ENCODE results near the gene SLC25A23.

- TF ChIP-seq, protein P1, sequence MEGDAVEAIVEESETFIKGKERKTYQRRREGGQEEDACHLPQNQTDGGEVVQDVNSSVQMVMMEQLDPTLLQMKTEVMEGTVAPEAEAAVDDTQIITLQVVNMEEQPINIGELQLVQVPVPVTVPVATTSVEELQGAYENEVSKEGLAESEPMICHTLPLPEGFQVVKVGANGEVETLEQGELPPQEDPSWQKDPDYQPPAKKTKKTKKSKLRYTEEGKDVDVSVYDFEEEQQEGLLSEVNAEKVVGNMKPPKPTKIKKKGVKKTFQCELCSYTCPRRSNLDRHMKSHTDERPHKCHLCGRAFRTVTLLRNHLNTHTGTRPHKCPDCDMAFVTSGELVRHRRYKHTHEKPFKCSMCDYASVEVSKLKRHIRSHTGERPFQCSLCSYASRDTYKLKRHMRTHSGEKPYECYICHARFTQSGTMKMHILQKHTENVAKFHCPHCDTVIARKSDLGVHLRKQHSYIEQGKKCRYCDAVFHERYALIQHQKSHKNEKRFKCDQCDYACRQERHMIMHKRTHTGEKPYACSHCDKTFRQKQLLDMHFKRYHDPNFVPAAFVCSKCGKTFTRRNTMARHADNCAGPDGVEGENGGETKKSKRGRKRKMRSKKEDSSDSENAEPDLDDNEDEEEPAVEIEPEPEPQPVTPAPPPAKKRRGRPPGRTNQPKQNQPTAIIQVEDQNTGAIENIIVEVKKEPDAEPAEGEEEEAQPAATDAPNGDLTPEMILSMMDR (IDR thresholded peaks at IDR 0.05): no peak
- TF ChIP-seq POLR2A (IDR thresholded peaks at IDR 0.05): no peak
Measured at GRCh38 chr19:6393983-6394412, 65.6 kb downstream of the SLC25A23 start.
